Measurements from ENCODE around the gene CDH12.

Gene CDH12

DNA sequence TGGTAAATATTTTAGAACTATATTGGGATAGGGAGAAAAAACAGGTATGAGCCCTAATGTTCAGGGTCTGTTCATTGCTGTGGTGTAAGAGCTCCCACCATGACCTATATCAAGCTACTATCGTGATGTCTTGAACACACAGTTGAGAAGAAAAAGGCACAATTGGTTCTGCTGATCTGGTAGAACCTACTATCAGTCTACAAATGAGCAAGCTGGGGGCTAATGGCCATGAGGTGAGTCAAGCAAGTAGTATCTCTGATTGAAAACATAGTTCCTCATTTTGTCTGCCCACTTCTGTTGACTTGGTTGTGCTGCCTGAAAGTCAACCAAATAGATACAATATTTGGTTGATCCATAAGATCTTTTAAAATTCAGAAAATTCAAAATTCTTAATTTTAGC is 1026.3 kb downstream of the CDH12 start:
- TF ChIP-seq, protein P1, sequence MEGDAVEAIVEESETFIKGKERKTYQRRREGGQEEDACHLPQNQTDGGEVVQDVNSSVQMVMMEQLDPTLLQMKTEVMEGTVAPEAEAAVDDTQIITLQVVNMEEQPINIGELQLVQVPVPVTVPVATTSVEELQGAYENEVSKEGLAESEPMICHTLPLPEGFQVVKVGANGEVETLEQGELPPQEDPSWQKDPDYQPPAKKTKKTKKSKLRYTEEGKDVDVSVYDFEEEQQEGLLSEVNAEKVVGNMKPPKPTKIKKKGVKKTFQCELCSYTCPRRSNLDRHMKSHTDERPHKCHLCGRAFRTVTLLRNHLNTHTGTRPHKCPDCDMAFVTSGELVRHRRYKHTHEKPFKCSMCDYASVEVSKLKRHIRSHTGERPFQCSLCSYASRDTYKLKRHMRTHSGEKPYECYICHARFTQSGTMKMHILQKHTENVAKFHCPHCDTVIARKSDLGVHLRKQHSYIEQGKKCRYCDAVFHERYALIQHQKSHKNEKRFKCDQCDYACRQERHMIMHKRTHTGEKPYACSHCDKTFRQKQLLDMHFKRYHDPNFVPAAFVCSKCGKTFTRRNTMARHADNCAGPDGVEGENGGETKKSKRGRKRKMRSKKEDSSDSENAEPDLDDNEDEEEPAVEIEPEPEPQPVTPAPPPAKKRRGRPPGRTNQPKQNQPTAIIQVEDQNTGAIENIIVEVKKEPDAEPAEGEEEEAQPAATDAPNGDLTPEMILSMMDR (IDR thresholded peaks at IDR 0.05; ENCODE audit: insufficient read depth, low read depth, low read length, missing control alignments), result no peak
- DNase-seq (ENCODE audit: low read depth), result no peak
- no peak overlapping the region for H3K4me3 ChIP-seq (ENCODE audit: low read depth, low read length)

DNA sequence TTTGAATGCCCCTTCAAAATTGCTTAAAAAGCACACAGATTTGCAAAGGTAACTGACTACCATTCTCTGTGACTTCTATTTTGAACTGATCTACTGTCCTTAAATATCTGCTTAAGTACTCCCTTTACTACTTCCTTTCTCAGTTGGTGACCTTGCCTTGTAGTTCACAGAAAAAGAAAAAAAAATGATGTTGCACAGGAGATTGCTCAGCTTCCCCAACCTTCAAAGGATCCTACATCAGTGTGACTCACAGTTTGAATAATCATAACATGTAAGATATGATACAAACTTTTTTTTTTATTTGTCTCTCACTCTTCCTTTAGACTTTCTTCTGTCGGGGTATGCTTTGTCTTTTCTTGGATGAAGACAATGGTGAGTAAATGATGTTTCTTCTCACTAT is 1029.6 kb downstream of the CDH12 start:
- H3K4me3 ChIP-seq (ENCODE audit: low read depth, low read length), result no peak overlapping the region
- DNase-seq (ENCODE audit: low read depth), result no peak
- TF ChIP-seq, protein P1 (IDR thresholded peaks at IDR 0.05; ENCODE audit: insufficient read depth, low read depth, low read length, missing control alignments), result no peak

DNA sequence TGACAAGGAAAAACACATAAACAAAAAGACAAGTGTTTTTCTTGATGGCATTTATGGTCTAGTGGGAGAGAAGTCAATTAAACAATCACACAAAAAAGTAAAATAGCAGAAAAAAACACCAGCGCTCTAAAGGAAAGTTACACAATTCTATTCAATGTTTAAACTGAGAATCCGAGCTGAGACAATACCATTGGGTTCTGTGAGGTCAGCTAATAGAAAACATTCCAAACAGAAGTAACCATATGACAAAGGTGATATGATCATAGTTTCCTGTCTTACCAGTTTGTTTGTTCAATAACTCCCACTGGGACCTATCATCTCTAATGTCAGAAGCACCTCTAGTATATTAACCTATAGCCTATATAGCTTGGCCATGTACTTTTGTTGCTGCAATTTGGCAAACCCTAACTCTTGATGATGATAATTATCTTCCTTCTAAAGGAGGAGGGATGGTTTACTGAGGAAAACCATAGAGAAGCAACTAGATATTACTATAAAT is 1030.0 kb downstream of the CDH12 start:
- DNase-seq (ENCODE audit: low read depth), result no peak
- TF ChIP-seq, protein P1 (IDR thresholded peaks at IDR 0.05; ENCODE audit: insufficient read depth, low read depth, low read length, missing control alignments), result no peak
- H3K4me3 ChIP-seq (ENCODE audit: low read depth, low read length), result no peak overlapping the region

DNA sequence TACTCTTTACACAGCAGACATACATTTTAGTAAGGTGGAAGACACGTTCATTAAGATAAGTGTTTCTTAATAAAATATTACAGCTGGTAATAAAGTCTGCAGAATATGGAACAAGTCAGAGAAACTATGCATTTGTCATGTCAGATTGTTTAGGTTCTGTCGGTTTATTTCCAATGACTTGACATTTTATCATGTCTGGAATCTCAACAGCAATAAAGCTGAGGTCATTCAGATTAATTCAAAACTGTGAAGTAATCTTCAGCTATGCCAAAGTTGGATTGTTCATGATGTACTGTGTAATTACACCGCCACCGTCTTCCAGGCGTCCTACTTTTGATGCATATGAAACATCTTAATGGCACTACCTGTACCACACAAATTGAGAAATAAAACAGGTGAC is 1032.6 kb downstream of the CDH12 start:
- TF ChIP-seq, protein P1 (IDR thresholded peaks at IDR 0.05; ENCODE audit: insufficient read depth, low read depth, low read length, missing control alignments), result no peak
- DNase-seq (ENCODE audit: low read depth), result no peak

DNA sequence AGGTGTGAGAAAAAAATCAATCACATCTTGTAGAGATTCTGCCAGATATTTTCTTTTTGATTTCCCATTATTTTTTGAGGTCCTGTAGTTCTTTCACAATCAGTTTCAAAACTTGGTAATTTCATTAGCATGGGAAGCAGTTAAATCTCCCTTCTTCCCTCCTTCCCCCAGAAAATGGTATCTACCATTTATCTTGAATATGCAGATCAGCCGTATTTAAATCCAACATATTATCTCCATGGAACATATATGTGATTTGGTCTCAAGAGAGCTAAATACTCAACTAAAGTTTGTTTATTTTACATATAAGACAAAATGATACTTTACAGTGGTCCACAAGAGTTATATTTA is 1034.8 kb downstream of the CDH12 start:
- H3K4me3 ChIP-seq (ENCODE audit: low read depth, low read length), result no peak overlapping the region
- TF ChIP-seq, protein P1 (IDR thresholded peaks at IDR 0.05; ENCODE audit: insufficient read depth, low read depth, low read length, missing control alignments), result no peak
- DNase-seq (ENCODE audit: low read depth), result no peak

More for the DNA sequence above, 1032.6 kb downstream of the CDH12 start:
- H3K4me3 ChIP-seq (ENCODE audit: low read depth, low read length), result no peak overlapping the region

DNA sequence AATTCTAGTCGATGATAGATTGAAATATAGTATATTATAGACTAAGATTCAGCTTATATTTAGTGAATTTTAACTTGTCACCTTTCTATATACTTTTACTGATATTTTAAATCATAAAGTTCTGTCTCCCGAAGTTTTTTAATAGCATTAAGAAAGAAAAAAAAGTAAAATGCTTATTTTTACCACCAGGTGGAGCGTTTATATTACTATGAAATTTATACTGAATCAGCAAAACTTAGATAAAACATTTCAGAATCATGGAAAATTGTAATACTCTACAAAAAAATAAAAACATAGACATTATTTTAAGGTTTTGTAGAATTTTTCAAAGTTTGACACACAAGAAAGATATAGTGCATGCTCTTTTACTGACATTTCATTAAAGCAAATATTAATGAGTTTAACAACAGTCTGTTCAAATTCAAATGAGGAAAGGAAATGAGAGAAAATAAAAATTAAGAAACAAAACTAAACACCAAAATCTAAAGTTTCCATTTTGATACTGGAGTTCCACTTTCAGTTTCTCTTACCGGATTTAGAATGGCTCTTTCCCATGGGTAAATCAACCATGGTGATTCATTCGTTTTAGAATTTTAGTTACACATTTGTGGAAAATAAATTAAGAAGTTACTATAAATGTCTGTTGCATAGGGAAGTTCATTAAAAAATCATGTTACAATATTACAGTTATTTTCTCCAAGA is 1035.3 kb downstream of the CDH12 start:
- no peak overlapping the region for H3K4me3 ChIP-seq (ENCODE audit: low read depth, low read length)
- DNase-seq (ENCODE audit: low read depth), result no peak
- TF ChIP-seq, protein P1 (IDR thresholded peaks at IDR 0.05; ENCODE audit: insufficient read depth, low read depth, low read length, missing control alignments), result no peak
